Metanephros (tissue), 1 donor: ENCODE results near the gene NR5A1. TPM values are rescaled to one million over a fixed set of nuclear protein-coding genes. Genes with fewer than 3 reads are reported as not detected.

Experiments
- total RNA-seq: library from RNA; depleted of rRNA; stranded (reverse); fragments of >200 nt; gene quantifications from one replicate; pipeline ENCODE4 v1.2.3, GENCODE V29; 2014

Gene NR5A1
- total RNA-seq: 0.12 TPM

GRCh38 chr9:124506931-124507879, at the start of gene NR5A1:
Gene NR5A1 (minus strand): TSS chr9:124507399. CDS start chr9:124503395, 4,004 bp downstream.

GRCh38 chr9:124450241-124450924, 56.8 kb downstream of the NR5A1 start, which contains the start of gene ADGRD2:
Gene ADGRD2 (plus strand): TSS chr9:124450451. CDS start chr9:124451667, 1,216 bp downstream.

Other genes with a start within 250 kb of the NR5A1 start
- gene NEK6, start 249.4 kb downstream of the NR5A1 start, total RNA-seq: 40.2 TPM
- gene PSMB7, start 92.0 kb downstream of the NR5A1 start, total RNA-seq: 124 TPM
- not detected for gene ADGRD2, start 56.9 kb downstream of the NR5A1 start, total RNA-seq